Measurements from ENCODE around the gene OPALIN. TPM values are rescaled to one million over a fixed set of nuclear protein-coding genes. Genes with fewer than 3 reads are reported as not detected.

OPALIN gene
- total RNA-seq, 1 donor from 2014 or later: not detected

- Mint-ChIP-seq H3K27ac (no peak overlapping the region), H3K36me3 (ENCODE audit: low read depth) (no peaks in the 10 kb centered on the region), H3K27me3 (no peaks in the 10 kb centered on the region), H3K4me1 (peaks cover 6% of the 10 kb centered on the region), H3K4me3 (no peak overlapping the region), H3K9me3 (no peaks in the 10 kb centered on the region)
- CTCF ChIA-PET: interaction anchor here (0.8 to 4.5 kb wide), 6 partner anchors 19 to 647 kb away, joined by 3 to 24 read pairs (median 7); partner anchors contain the start of gene TCTN3
- ATAC-seq (ENCODE audit: low read depth) (peak; percentile 78), DNase-seq (peak; percentile 22)
- POLR2A ChIA-PET: interaction anchor here (0.6 kb wide), 1 partner anchor 26 kb away, joined by 3 read pairs; no protein-coding TSS in a partner anchor
- intact Hi-C loops (cut with micrococcal nuclease): loop anchor here (1.0 kb wide), 3 partner anchors 47 to 323 kb away; no protein-coding TSS in a partner anchor
- TF ChIP-seq, protein P1, sequence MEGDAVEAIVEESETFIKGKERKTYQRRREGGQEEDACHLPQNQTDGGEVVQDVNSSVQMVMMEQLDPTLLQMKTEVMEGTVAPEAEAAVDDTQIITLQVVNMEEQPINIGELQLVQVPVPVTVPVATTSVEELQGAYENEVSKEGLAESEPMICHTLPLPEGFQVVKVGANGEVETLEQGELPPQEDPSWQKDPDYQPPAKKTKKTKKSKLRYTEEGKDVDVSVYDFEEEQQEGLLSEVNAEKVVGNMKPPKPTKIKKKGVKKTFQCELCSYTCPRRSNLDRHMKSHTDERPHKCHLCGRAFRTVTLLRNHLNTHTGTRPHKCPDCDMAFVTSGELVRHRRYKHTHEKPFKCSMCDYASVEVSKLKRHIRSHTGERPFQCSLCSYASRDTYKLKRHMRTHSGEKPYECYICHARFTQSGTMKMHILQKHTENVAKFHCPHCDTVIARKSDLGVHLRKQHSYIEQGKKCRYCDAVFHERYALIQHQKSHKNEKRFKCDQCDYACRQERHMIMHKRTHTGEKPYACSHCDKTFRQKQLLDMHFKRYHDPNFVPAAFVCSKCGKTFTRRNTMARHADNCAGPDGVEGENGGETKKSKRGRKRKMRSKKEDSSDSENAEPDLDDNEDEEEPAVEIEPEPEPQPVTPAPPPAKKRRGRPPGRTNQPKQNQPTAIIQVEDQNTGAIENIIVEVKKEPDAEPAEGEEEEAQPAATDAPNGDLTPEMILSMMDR (IDR thresholded peaks at IDR 0.05): no peak
Measured at GRCh38 chr10:96339956-96340904, 18.6 kb downstream of the OPALIN start.

DNA sequence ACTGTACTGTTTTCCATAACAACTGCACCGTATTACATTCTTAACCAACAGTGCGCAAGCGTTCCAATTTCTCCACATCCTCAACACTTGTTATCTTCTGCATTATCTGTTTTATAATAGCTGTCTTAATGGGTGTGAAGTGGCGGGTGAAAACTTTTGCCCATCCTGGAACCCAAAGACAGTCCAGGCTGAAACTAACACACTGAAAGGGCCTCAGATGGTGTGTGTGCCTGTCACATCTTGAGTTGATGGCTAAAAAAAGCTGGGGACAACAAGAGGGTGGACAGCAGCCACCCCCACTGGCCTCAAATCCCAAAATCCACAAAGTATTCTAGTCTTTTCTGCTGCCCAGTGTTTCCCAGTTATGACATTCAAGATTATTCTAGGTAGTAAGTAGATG lies 19.4 kb downstream of the OPALIN start:
- H3K27ac Mint-ChIP-seq: no peak overlapping the region
- no peaks in the 10 kb centered on the region for H3K9me3 Mint-ChIP-seq
- H3K4me3 Mint-ChIP-seq: no peak overlapping the region
- POLR2A ChIA-PET: interaction anchor here (0.6 kb wide), 1 partner anchor 27 kb away, joined by 3 read pairs; no protein-coding TSS in a partner anchor
- CTCF ChIA-PET: interaction anchor here (0.8 to 4.5 kb wide), 5 partner anchors 18 to 646 kb away, joined by 3 to 24 read pairs (median 5); partner anchors contain the start of gene TCTN3
- peaks cover 5% of the 10 kb centered on the region for H3K4me1 Mint-ChIP-seq
- H3K27me3 Mint-ChIP-seq: no peaks in the 10 kb centered on the region
- TF ChIP-seq, protein P1 (IDR thresholded peaks at IDR 0.05): no peak
- no peaks in the 10 kb centered on the region for H3K36me3 Mint-ChIP-seq (ENCODE audit: low read depth)
- ATAC-seq (ENCODE audit: low read depth) (no peak), DNase-seq (no peak)
- intact Hi-C loops (cut with micrococcal nuclease): no loop called here

DNA sequence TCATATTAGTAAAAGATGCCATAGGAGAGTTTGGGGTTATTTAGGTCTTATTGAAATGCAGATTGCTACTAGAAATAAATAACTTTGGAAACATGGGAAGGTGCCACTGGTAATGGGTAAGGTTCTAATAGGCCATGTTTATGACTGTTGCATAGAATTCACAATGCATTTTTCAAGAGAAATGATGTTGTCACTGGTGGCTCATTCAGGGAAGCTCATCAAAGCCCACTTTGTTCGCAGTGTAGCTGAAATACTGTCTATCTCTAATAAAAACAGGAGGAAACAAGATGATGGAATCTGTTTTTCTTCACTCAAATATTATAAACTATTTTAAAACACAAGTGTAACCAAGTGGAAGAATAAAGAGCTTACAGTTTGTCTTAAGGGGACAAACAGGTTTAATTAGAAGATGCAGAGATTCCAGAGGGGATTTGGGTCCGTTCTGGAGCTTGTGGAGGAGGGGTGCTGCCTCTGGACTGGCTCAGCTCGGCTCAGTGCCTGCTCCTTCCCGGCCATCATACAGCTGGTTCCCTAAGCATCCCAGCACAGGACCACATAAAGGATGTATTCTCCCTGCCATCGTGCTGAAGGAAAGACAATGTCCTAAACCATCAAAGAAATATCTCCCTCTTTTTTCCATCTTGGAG lies 20.4 kb downstream of the OPALIN start:
- ATAC-seq (ENCODE audit: low read depth) (no peak), DNase-seq (no peak)
- H3K36me3 Mint-ChIP-seq (ENCODE audit: low read depth): no peaks in the 10 kb centered on the region
- H3K27ac Mint-ChIP-seq: no peak overlapping the region
- no peaks in the 10 kb centered on the region for H3K9me3 Mint-ChIP-seq
- POLR2A ChIA-PET: no interaction called here
- intact Hi-C loops (cut with micrococcal nuclease): no loop called here
- CTCF ChIA-PET: interaction anchor here (0.9 to 4.5 kb wide), 7 partner anchors 9 to 324 kb away, joined by 3 to 24 read pairs (median 3); no protein-coding TSS in a partner anchor
- H3K4me3 Mint-ChIP-seq: no peak overlapping the region
- TF ChIP-seq, protein P1 (IDR thresholded peaks at IDR 0.05): no peak
- H3K4me1 Mint-ChIP-seq: no peaks in the 10 kb centered on the region
- H3K27me3 Mint-ChIP-seq: peaks cover 4% of the 10 kb centered on the region

DNA sequence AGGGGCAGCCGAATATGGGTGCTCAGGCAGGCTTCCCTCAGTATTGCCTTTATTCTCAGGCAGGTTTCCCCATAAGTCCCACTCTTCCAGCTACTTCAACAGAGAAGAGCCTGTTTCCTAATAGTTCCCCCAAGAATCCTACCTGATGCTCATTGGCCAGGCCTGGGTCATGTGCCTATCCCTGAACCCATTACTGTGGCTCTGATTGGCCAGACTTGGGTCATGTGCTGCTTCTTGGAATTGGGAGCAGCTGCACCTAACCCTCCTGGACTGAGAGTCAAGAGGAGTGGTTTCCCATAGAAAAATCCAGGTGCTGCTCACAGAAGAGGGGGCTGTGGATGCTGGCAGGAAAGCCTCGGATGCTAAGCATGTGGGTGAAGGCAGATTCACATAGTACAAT lies 21.7 kb downstream of the OPALIN start:
- Mint-ChIP-seq H3K4me3 (no peak overlapping the region), H3K27me3 (peaks cover 4% of the 10 kb centered on the region), H3K27ac (no peak overlapping the region), H3K36me3 (ENCODE audit: low read depth) (no peaks in the 10 kb centered on the region), H3K9me3 (no peaks in the 10 kb centered on the region), H3K4me1 (peaks cover 3% of the 10 kb centered on the region)
- CTCF ChIA-PET: interaction anchor here (1.2 to 4.5 kb wide), 4 partner anchors 10 to 322 kb away, joined by 3 to 24 read pairs (median 14); no protein-coding TSS in a partner anchor
- no peak for DNase-seq
- POLR2A ChIA-PET: interaction anchor here (0.6 to 1.4 kb wide), 2 partner anchors 108 to 295 kb away, joined by 3 to 4 read pairs; no protein-coding TSS in a partner anchor
- intact Hi-C loops (cut with micrococcal nuclease): no loop called here
- TF ChIP-seq, protein P1 (IDR thresholded peaks at IDR 0.05): no peak
- ATAC-seq (ENCODE audit: low read depth): no peak
